Fibroblast of skin of scalp (primary cell): ENCODE results near the gene LAD1.

Source experiments
- DNase-seq: peaks from one replicate; pipeline ENCODE4 v3.0.0-alpha.2; 2013

LAD1 gene

GRCh38 chr1:201391225-201391624 lies 7.9 kb downstream of the LAD1 start:
- no peak for DNase-seq

DNA sequence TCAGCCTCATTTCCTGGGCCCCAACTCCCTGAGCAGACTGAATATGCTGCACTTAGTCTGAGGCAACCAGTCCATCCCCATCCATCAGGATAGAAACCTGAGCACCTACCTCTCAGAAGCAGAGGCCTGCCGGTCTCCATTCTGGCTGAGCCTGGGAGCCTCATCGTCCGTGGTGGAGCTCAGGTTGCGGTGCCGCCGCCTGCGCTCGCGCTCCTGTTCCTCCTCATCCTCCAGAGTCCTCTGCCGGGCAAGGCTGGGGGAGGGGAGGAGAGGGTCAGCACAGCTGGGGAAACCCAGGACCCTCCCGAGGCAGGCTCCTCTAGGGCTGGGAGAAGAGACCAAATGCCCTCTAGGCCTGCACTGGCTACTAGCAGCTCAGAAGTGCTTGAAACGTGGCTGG lies 10.1 kb downstream of the LAD1 start:
- DNase-seq = no peak

DNA sequence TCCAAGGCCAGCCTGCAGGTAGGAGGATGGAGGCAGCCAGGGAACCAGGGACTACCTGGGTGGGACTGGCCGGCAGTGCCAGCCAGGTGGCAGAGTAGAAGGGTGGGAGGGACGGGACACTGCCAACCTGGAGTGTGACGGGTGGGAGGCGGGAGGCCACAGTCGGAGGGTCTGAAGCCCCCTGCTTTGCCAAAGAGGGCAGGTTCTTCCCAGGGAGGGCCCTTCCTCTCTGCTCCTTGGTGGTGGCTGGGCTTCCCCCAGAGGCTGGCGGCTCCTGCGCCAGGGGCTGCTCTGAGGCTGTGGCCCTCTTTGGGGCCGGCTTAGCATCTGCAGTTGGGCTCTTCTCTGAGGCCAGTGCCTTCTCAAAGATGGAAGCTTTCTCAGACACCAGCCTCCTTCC lies 12.9 kb downstream of the LAD1 start:
- no peak for DNase-seq

DNA sequence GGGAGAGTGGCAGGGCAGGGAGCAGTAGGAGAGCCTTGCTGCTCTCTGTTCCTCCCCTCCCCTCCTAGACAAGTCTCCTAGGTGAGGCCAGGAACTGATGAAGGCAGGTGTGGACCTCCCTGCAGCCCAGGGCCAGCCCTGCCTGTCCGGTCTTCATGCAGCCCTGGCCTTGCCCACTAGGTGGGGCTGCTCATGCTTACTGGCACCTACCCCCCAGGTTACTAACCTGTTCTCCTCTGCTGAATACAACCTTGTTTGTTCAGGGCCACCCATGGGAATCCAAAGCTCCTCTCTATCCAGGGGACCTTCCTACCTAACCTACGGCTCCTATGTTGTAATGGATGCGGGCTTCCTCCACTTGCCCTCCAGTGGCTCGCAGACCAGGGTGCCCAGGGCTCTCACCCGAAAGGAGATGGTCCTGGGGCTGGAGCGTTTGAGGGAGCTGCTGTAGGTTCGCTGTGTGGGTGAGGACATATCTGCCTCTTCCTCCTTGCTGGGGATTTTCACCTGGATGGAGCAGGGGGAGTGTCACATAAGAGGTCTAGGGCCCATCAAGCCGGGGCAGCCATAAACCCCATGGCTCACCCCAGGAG lies 13.7 kb downstream of the LAD1 start:
- DNase-seq = peak; percentile 33

DNA sequence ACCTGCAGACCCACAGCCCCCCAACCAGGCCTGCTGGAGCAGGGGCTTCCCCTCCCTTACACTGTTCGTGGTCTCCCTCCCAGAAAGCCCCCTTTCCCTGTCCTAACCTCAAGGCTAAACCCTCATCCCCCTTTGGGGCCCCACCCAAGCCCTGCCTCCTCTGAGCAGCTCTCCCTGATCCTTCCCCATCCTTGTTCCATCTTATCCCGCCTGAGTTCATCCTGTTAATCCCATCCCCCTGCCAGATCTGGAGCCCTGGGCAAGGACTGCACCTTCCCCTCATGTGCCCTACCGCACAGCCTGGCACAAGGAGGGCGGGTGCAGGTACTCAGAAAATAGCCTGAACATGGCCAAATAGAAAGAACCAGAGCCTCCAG lies 14.7 kb downstream of the LAD1 start:
- no peak for DNase-seq

- DNase-seq = peak; percentile 95
Observed at GRCh38 chr1:201383647-201384405, 15.3 kb downstream of the LAD1 start.

- DNase-seq = no peak
Observed at GRCh38 chr1:201381130-201381529, 18.0 kb downstream of the LAD1 start.

DNA sequence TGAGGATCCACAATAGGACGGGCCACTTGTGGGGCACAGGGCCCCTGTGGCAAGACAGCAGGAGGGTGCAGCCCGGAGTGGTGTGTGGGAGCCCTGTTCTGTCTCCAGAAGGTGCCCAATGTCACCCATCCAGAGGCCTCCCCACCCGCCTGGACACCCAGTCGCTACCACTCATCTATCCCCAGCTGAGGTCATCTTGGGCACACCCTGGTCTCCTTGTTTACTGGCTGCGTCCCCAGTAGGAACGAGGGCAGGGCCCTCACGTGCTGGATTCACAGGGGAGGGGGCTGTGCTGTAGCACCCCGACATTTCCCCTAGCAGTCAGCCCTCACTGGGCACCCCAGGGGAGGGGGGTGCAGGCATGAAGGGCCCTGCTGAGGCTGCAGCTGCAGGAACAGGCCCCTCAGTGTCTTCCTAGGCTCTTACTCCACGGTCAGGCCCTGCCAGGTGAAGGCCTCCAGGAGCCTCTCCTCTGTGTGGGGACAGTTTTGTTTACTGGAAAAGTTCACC lies 19.3 kb downstream of the LAD1 start:
- DNase-seq = no peak

- DNase-seq = no peak
Observed at GRCh38 chr1:201378804-201379203, 20.3 kb downstream of the LAD1 start.

DNA sequence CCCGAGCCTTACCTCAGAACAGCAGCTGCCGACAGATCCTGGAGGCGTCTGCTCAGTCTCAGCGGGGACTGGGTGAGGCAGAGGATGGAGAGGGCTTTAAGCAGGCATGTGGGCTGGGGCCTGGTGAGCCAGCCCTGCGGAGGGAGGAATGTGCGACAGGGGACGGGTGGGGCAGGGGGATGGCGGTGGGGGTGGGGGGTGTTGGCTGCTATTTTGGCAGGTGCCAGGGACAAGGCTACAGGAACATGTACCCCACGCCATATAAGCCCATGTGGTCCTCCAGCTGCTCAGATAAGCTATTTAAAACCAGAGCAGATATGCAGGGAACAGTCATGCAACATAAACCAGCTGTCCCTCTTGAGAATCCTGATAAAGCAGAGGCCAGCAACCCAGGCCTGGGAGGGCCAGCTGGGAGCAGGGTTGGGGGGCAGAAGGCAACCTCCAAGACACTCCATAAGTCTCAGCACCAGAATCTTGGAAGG lies 21.5 kb downstream of the LAD1 start, which contains the start of gene TNNT2:
Gene TNNT2 (minus strand): TSS at position 70 of the 482 bp plus-strand sequence. CDS start 4,426 bp downstream, outside the sequence.
- DNase-seq = no peak

DNA sequence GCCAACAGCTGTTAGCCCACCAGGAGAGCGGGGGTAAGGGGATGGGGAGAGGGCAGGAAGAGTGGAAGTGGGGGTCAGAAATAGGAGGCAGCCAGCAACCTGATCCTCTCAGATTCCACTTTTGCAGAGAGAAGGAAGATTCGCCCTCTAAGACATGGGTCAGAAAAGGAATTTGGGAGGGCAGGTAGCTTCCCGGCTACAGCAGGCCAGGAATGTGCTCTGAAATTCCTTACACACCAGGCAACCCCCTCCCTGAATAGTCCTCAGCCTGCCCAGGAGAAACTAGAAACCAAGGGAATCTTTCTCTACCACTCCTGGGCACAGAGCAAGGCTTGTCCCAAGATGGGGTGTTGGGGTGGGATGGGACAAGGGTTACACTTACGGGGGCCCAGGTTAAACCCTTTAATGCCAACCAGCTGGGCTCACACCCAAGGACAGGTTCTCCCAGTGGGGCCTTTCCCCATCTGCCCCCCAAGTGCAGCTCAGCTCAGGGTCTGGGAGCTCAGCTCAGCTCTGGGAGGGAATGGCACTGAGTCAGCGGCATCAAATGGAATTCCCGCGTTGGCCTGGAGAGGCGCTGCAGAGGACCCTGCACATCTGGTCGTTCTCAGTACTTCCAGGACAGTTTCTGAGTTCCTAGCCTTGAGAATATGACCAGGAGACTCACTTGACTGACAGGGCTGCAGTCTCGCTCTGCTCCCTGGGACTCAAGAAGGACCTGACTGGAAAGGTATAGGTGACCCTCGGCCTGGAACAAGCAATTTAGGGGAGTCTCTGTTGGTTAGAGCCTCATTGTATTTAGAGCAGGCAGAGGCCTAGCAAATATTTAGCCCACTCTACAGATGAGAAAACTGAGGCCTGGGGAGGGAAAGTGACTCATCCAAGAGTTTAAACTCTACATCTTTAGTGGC lies 22.4 kb downstream of the LAD1 start:
- DNase-seq = peak; percentile 39

GRCh38 chr1:201376107-201376463 lies 23.0 kb downstream of the LAD1 start:
- no peak for DNase-seq

GRCh38 chr1:201375169-201375568 lies 24.0 kb downstream of the LAD1 start:
- no peak for DNase-seq

- no peak for DNase-seq
Observed at GRCh38 chr1:201374364-201374763, 24.8 kb downstream of the LAD1 start.

- no peak for DNase-seq
Observed at GRCh38 chr1:201371792-201372191, 27.3 kb downstream of the LAD1 start.

- no peak for DNase-seq
Observed at GRCh38 chr1:201371276-201371675, 27.8 kb downstream of the LAD1 start.

GRCh38 chr1:201370500-201370899 lies 28.6 kb downstream of the LAD1 start:
- DNase-seq = no peak

DNA sequence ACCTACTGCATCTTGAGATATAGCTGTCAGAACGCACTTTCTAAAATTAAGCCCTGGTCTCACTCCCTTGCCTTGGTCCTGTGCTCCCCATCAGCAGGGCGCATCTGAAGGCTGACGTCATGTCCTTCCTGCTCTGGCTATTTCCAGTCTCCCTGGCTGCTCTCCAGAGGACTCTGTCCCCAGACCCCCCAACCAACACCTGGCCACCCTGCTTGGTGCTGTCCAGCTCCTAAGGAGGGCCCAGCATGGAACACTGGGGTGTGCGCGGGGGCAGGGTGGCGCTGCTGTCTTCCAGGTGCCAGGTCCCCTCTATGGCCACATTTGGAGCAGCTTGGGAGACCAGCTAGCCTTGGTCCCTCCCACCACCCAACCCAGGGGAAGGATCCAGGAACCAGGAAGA lies 29.9 kb downstream of the LAD1 start:
- DNase-seq = no peak

GRCh38 chr1:201366696-201367095 lies 32.4 kb downstream of the LAD1 start:
- no peak for DNase-seq

GRCh38 chr1:201365251-201365650 lies 33.9 kb downstream of the LAD1 start:
- DNase-seq = no peak

DNA sequence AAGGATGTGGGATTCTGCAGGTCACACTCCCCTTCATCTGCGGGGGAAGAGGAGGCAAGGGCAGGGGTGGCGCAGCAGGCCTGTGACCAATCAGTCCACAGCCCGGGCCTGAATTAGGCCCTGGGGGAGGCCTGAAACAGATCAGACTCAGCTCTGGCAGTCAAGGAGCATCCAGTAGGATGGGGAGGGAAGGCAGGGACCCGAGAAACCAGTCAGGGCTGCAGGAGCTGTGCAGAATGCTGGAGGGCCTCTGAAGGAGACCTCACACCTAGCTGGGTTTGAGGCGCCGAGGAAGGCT lies 34.4 kb downstream of the LAD1 start:
- DNase-seq = no peak

- no peak for DNase-seq
Observed at GRCh38 chr1:201363467-201363866, 35.7 kb downstream of the LAD1 start.

GRCh38 chr1:201362906-201363305 lies 36.2 kb downstream of the LAD1 start:
- no peak for DNase-seq
